ENCODE results near the gene EMX2.

DNA sequence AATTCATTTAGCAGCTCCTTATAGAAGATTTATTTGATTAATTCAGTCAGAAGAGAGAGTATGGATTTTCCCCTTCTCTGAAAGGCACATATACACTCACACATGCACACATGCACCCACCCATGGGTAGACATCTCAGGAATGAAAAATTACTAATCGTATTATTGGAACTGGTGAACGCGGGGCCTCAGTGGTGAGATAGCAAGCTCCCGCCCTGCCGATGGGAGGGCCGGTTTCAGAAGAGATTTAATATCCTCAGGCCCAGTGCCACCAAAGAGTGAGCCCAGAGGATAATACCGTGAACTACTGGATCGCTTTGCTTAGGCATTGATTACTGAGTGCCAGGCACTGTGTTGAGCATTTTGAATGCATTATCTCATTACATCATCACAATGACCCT lies 38.0 kb upstream of the EMX2 start:
- TF ChIP-seq POLR2A (IDR thresholded peaks at IDR 0.05) (no peak), POLR2AphosphoS5 (IDR thresholded peaks at IDR 0.05) (no peak)
- TF ChIP-seq, protein P1, sequence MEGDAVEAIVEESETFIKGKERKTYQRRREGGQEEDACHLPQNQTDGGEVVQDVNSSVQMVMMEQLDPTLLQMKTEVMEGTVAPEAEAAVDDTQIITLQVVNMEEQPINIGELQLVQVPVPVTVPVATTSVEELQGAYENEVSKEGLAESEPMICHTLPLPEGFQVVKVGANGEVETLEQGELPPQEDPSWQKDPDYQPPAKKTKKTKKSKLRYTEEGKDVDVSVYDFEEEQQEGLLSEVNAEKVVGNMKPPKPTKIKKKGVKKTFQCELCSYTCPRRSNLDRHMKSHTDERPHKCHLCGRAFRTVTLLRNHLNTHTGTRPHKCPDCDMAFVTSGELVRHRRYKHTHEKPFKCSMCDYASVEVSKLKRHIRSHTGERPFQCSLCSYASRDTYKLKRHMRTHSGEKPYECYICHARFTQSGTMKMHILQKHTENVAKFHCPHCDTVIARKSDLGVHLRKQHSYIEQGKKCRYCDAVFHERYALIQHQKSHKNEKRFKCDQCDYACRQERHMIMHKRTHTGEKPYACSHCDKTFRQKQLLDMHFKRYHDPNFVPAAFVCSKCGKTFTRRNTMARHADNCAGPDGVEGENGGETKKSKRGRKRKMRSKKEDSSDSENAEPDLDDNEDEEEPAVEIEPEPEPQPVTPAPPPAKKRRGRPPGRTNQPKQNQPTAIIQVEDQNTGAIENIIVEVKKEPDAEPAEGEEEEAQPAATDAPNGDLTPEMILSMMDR (IDR thresholded peaks at IDR 0.05): no peak

Measured in prostate gland (tissue), 2 donors.